K562 (cell line): ENCODE data around the gene CDYL. TPM values are rescaled to one million over a fixed set of nuclear protein-coding genes. Genes with fewer than 3 reads are reported as not detected.

Experiments
- ATF6 ChIP-seq: sonication (generic); formaldehyde crosslinking; IDR thresholded peaks from 2 replicates; pipeline ENCODE4 v1.4.0; 2020; ENCODE audit warnings: mild to moderate bottlenecking, missing genetic modification reagents
- CREM ChIP-seq: IDR thresholded peaks from 2 replicates; pipeline ENCODE4 v1.6.1; 2014; ENCODE audit warnings: antibody characterized with exemption, low read depth
- HDGF ChIP-seq: fragments of 450-650 bp; IDR thresholded peaks from 2 replicates; pipeline ENCODE4 v1.6.1; 2016
- MAFF ChIP-seq: IDR thresholded peaks from 2 replicates; pipeline ENCODE4 v1.6.1; 2012; ENCODE audit warnings: low read length, improper control_type of control experiment
- POLR3G ChIP-seq: IDR thresholded peaks from 2 replicates; pipeline ENCODE4 v1.6.1; 2011; ENCODE audit not compliant: insufficient read length, insufficient replicate concordance; ENCODE audit errors: extremely low read depth
- SUPT5H ChIP-seq: fragments of 450-650 bp; IDR thresholded peaks from 2 replicates; pipeline ENCODE4 v1.6.1; 2016
- TOE1 ChIP-seq, 2 experiments: fragments of 450-650 bp in 1 of 2; sonication (generic) in 1 of 2; formaldehyde crosslinking in 1 of 2; IDR thresholded peaks; 2 replicates each; pipeline versions ENCODE4 v1.7.1 to v1.8.0; 2016 to 2022; ENCODE audit warnings: borderline replicate concordance in 2 of 2, mild to moderate bottlenecking in 2 of 2, antibody characterized with exemption in 1 of 2, inconsistent platforms in 1 of 2, low read depth in 1 of 2, missing genetic modification reagents in 1 of 2, moderate library complexity in 1 of 2
- TRIM28 ChIP-seq: fragments of 450-650 bp; IDR thresholded peaks from 2 replicates; pipeline ENCODE4 v1.6.1; 2017
- U2AF1 ChIP-seq: fragments of 200-400 bp; formaldehyde crosslinking; optimal IDR thresholded peaks from 2 replicates; pipeline ENCODE3; 2017; ENCODE audit warnings: mild to moderate bottlenecking, low read depth, low read length, moderate library complexity
- ZBTB11 ChIP-seq, 3 experiments: fragments of 200-800 bp in 1 of 3; fragments of 250-450 bp in 1 of 3; fragments of 450-650 bp in 1 of 3; sonication (Bioruptor Pico) in 1 of 3; sonication (Bioruptor generic) in 1 of 3; formaldehyde crosslinking in 1 of 3; IDR thresholded peaks; 2 replicates each; pipeline versions ENCODE4 v1.6.1 to v1.8.0; 2016 to 2022; ENCODE audit warnings: mild to moderate bottlenecking in 2 of 3, missing genetic modification characterization in 2 of 3, missing compliant biosample characterization in 1 of 3, moderate library complexity in 1 of 3
- polyA plus RNA-seq, 8 experiments: library from polyadenylated mRNA; depleted of rRNA in 4 of 8; stranded (reverse) in 5 of 8; unstranded in 3 of 8; fragments of >200 nt; fragmentation: Nextera tagmentation in 2 of 8; fragmentation: Illumina TruSeq in 1 of 8; extraction: Ambion mirVana in 2 of 8; extraction: Trizol in 1 of 8; gene quantifications; 2 replicates each; pipeline versions ENCODE4 v1.2.1 to v1.2.3, GENCODE V29; 2011 to 2014; ENCODE audit warnings: inconsistent platforms in 1 of 8, missing spikeins in 1 of 8
- total RNA-seq, 7 experiments: library from RNA; depleted of rRNA in 6 of 7; stranded (reverse); fragments of >200 nt in 6 of 7; fragmentation: Illumina TruSeq in 2 of 7; extraction: Trizol in 2 of 7; gene quantifications; 2 replicates each; pipeline versions ENCODE4 v1.2.1 to v1.2.3, GENCODE V29; 2011 to 2021; ENCODE audit warnings: low replicate concordance in 1 of 7
- TF ChIP-seq, protein P1 (sequence below): fragments of 450-650 bp; IDR thresholded peaks from 2 replicates; pipeline ENCODE4 v1.6.1; 2016; ENCODE audit warnings: antibody characterized with exemption
- TF ChIP-seq, protein P2 (sequence below), 2 experiments: fragments of 450-650 bp; IDR thresholded peaks; 2 replicates each; pipeline ENCODE4 v1.6.1; 2016; ENCODE audit warnings: mild to moderate bottlenecking in 2 of 2, borderline replicate concordance in 1 of 2, low read depth in 1 of 2, moderate library complexity in 1 of 2

CDYL gene
- total and polyA plus RNA-seq, 9 of the 15 experiments (the other 6 are each of a cell fraction or from before 2014, with no cell fraction given), result 8.1 to 45.8 (median 40.8) TPM

GRCh38 chr6:4928426-4928825, 152.2 kb downstream of the CDYL start (continued):
- TF ChIP-seq ATF6 (CRISPR knock-in tag), result no peak
- no peak for TF ChIP-seq SUPT5H
- peak; percentile 4; the same call in 1 of the 2 replicates for TF ChIP-seq HDGF
- peak; percentile 93 for TF ChIP-seq MAFF
- TF ChIP-seq ZBTB11 (CRISPR knock-in tag; IDR thresholded peaks at IDR 0.05), result peak in 1 of 3 experiments; percentile 34; a peak in 1 of 6 replicates
- peak; percentile 61; the same call in 1 of the 2 replicates for TF ChIP-seq TOE1 (IDR thresholded peaks at IDR 0.05; ENCODE audit: borderline replicate concordance)
- TF ChIP-seq TOE1 (CRISPR knock-in tag; IDR thresholded peaks at IDR 0.05; ENCODE audit: borderline replicate concordance, low read depth), result no peak
- TF ChIP-seq TRIM28, result peak; percentile 78
- no peak for TF ChIP-seq U2AF1
- TF ChIP-seq, protein P1, sequence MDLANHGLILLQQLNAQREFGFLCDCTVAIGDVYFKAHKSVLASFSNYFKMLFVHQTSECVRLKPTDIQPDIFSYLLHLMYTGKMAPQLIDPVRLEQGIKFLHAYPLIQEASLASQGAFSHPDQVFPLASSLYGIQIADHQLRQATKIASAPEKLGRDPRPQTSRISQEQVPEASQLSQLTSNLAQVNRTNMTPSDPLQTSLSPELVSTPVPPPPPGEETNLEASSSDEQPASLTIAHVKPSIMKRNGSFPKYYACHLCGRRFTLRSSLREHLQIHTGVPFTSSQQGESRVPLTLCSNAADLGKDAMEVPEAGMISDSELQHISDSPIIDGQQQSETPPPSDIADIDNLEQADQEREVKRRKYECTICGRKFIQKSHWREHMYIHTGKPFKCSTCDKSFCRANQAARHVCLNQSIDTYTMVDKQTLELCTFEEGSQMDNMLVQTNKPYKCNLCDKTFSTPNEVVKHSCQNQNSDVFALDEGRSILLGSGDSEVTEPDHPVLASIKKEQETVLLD, result peak; percentile 68; the same call in 1 of the 2 replicates
- TF ChIP-seq POLR3G, result no peak
- TF ChIP-seq CREM, result peak; percentile 65; the same call in 1 of the 2 replicates
- TF ChIP-seq, protein P2, sequence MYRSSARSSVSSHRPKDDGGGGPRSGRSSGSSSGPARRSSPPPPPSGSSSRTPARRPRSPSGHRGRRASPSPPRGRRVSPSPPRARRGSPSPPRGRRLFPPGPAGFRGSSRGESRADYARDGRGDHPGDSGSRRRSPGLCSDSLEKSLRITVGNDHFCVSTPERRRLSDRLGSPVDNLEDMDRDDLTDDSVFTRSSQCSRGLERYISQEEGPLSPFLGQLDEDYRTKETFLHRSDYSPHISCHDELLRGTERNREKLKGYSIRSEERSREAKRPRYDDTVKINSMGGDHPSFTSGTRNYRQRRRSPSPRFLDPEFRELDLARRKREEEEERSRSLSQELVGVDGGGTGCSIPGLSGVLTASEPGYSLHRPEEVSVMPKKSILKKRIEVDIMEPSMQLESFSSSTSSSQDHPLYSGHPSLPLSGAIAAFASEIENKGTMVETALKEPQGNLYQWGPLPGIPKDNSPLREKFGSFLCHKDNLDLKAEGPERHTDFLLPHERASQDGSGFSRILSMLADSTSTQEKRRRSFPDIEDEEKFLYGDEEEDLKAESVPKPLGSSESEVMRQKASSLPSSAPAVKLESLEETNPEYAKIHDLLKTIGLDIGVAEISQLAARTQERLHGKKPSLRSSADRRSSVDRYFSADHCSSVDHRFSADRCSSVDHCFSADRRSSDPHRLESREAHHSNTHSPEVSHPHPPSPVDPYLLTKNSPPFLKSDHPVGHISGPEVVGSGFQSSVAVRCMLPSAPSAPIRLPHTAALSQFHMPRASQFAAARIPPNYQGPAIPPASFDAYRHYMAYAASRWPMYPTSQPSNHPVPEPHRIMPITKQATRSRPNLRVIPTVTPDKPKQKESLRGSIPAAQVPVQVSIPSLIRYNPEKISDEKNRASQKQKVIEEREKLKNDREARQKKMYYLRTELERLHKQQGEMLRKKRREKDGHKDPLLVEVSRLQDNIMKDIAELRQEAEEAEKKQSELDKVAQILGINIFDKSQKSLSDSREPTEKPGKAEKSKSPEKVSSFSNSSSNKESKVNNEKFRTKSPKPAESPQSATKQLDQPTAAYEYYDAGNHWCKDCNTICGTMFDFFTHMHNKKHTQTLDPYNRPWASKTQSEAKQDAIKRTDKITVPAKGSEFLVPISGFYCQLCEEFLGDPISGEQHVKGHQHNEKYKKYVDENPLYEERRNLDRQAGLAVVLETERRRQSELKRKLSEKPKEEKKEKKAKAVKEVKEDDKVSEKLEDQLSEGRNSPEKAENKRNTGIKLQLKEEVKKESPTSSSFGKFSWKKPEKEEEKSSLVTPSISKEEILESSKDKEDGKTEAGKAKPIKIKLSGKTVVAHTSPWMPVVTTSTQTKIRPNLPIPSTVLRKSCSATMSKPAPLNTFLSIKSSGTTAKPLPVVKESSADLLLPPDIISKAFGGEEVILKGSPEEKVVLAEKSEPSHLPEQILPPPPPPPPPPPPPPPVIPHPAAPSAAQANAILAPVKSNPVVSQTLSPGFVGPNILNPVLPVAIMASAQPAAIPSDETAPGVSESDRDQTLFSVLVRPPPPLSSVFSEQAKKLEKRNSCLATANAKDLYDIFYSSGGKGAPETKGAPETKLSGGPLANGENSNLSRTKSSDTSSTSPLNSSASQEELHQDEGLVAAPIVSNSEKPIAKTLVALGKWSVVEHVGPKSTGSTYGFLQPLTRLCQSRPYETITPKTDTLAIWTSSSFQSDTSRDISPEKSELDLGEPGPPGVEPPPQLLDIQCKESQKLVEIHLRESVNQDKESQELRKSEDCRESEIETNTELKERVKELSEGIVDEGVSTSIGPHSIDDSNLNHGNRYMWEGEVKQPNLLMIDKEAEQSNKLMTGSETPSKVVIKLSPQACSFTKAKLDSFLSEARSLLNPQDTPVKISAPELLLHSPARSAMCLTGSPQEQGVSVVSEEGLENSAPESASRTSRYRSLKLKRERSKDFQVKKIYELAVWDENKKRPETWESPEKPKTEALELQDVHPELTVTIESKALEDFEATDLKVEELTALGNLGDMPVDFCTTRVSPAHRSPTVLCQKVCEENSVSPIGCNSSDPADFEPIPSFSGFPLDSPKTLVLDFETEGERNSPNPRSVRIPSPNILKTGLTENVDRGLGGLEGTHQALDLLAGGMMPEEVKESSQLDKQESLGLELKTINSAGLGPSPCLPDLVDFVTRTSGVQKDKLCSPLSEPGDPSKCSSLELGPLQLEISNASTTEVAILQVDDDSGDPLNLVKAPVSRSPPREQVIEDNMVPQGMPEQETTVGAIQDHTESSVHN (IDR thresholded peaks at IDR 0.05; ENCODE audit: borderline replicate concordance in 1 of 2, low read depth in 1 of 2), result peak in 1 of 2 experiments; percentile 65; a peak in 1 of 4 replicates
